Measurements from ENCODE around the gene GJB3.

GRCh38 chr1:34762474-34763141, 18.4 kb upstream of the GJB3 start:
- TF ChIP-seq CTCF (IDR thresholded peaks at IDR 0.05), result no peak
- no peak for TF ChIP-seq POLR2A (IDR thresholded peaks at IDR 0.05)

Data from heart left ventricle (tissue), 13 donors.